Urothelium cell line (cell line): ENCODE results near the gene LRRC27.
"Not testable (repeated sequence)": the region's sequence is repeated elsewhere in the genome, so short reads cannot be mapped to it uniquely, and the experiment has no call there.

ENCODE experiments used
- DNase-seq: peaks from one replicate; pipeline ENCODE4 v3.0.0; 2011; ENCODE audit warnings: low spot score, mixed read lengths
- FAIRE-seq: peaks from 2 replicates; lab custom pipeline; 2011; peaks lifted over from hg19 to GRCh38; lab: Jason Lieb, UNC

LRRC27 gene

GRCh38 chr10:132336064-132336746 lies 4.2 kb downstream of the LRRC27 start:
- FAIRE-seq (no peak), DNase-seq (no peak)

- no peak for FAIRE-seq
- DNase-seq = no peak
Measured at GRCh38 chr10:132336919-132337407, 5.0 kb downstream of the LRRC27 start.

GRCh38 chr10:132337854-132338253 lies 5.9 kb downstream of the LRRC27 start:
- FAIRE-seq, DNase-seq: not testable (repeated sequence)

DNA sequence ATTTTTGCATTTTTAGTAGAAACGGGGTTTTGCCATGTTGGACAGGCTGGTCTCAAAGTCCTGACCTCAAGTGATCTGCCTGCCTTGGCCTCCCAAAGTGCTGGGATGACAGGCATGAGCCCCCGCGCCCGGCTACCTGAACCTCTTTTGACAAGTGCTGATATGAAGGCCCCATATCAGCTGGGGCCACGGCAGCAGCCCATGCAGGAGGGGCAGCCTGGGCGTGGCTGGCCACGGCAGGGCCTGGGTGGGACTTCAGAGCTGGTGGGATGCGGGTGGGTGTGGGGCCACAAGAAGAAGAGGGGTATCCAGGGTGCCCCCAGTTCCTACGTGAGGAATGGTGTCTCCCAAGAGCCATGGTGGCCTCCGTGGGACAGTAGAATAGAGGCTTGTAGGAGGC lies 6.9 kb downstream of the LRRC27 start:
- DNase-seq = no peak
- no peak for FAIRE-seq

GRCh38 chr10:132339276-132339675 lies 7.3 kb downstream of the LRRC27 start:
- no peak for DNase-seq
- FAIRE-seq = no peak

DNA sequence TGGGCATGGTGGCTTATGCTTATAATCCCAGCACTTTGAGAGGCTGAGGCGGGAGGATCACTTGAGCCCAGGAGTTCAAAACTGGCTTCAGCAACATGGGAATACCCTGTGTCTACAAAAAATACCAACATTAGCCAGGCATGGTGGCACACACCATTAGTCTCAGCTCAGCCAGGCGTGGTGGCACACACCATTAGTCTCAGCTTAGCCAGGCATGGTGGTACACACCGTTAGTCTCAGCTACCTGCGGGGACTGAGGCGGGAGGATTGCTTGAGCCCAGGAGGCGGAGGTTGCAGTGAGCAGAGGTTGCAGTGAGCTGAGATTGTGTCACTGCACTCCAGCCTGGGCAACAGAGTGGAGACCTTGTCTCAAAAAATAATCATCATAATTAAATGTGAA lies 9.0 kb downstream of the LRRC27 start:
- DNase-seq = no peak
- FAIRE-seq = no peak

GRCh38 chr10:132341781-132342180 lies 9.8 kb downstream of the LRRC27 start:
- no peak for FAIRE-seq
- DNase-seq = no peak

GRCh38 chr10:132342553-132342952 lies 10.6 kb downstream of the LRRC27 start:
- DNase-seq = no peak
- FAIRE-seq = no peak

DNA sequence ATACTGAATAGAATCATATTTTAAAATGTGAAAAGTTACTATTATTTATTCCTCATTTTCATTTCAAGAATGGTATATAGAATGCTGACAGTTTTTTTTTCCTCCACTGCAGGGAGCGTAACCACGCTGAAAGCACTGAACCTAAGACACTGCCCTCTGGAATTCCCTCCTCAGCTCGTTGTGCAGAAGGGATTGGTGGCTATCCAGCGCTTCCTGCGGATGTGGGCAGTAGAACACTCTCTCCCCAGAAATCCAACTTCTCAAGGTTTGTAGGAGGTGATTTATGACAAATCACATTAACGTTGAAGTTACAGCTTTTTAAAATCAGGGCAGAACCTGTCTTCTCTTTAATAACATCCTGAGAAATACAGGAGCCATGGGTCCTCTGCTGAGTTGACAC lies 12.4 kb downstream of the LRRC27 start:
- FAIRE-seq = no peak

GRCh38 chr10:132345345-132345744 lies 13.4 kb downstream of the LRRC27 start:
- DNase-seq (no peak), FAIRE-seq (no peak)

More for the DNA sequence above, 12.4 kb downstream of the LRRC27 start:
- DNase-seq = no peak

DNA sequence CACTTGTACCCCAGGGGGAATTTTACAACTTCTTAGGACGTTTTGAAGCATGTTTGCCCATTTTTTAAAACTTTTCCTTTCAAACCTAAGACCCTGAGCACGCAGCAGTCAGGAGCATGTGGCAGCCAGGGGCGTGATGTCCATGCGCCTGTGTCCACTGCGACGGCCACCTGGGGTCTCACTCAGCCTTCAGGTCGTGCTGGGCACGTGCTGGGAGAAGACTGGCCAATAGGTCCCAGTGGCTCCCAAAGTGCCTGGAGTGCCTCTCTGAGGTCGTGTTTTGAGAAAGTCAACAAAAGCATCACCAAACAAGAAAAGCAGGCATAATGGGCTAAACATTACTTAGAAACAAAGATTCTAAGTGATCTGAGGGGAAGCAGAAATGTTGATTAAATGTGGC lies 14.8 kb downstream of the LRRC27 start:
- no peak for DNase-seq
- FAIRE-seq = no peak

DNA sequence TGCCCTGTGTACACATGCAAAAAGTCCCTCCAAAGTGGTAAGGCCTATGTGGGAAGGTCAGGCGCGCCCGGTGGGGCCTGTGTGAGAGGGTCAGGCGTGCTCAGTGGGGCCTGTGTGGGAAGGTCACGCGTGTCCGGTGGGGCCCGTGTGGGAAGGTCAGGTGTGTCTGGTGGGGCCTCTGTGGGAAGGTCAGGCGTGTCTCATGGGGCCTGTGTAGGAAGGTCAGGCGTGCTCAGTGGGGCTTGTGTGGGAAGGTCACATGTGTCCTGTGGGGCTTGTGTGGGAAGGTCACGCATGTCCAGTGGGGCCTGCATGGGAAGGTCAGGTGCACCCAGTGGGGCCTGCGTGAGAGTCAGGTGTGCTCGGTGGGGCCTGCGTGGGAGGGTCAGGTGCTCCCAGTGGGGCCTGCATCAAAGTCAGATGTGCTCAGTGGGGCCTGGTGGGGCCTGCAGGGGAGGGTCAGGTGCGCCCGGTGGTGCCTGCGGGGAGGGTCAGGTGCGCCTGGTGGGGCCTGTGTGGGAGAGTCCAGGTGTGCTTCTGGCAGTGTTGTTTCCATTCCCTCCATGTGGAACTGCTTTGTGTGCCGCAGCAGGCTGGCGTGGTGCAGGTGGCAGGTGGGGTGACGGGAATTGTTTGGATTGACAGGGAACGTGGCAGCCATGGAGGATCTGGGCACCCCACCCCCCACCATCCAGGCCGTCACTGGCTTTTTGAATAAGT lies 15.4 kb downstream of the LRRC27 start:
- no peak for FAIRE-seq
- no peak for DNase-seq

GRCh38 chr10:132347931-132348267 lies 15.9 kb downstream of the LRRC27 start:
- DNase-seq = no peak
- no peak for FAIRE-seq

GRCh38 chr10:132349766-132350165 lies 17.8 kb downstream of the LRRC27 start:
- DNase-seq = no peak
- no peak for FAIRE-seq

DNA sequence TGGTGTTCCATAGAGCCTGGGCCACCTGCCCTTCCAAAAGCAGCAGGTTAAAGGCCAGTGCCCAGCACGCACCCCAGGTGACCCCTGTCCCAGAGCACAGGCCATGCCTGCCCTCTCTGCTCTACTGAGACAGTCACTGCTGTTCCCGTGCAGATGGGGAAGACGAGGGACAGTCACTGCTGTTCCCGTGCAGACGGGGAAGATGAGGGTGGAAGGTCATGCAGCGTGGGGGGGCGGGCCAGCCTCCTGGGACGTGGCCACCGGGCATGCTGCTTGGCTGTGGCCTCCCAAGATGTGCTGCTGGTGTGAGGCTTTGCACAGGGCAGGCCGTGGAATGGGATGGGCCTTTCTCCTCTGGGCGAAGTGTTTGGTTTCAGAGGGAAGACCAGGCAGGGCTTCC lies 18.4 kb downstream of the LRRC27 start:
- DNase-seq (no peak), FAIRE-seq (no peak)

- FAIRE-seq (no peak), DNase-seq (no peak)
Measured at GRCh38 chr10:132350946-132351345, 19.0 kb downstream of the LRRC27 start.

DNA sequence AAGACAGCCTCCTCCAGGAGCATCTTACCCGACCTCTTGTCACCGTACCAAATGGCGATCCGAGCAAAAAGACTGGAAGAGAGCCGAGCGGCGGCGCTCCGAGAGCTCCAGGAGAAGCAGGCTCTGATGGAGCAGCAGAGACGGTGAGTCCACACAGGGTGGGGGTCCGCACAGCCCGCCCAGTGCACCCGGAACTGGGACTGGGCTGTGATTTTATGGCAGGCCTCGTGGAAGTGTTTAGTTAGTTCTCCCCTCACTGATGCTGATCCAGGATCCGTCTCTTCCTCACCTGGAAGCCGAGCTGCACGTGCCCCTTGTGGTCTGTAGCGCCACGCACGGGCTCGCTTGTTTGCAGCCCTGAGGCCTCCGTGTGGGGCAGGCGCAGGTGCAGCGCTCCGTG lies 19.6 kb downstream of the LRRC27 start:
- DNase-seq = no peak
- FAIRE-seq = no peak

- DNase-seq = peak; percentile 68
- FAIRE-seq = not testable (repeated sequence)
Measured at GRCh38 chr10:132352462-132353308, 20.7 kb downstream of the LRRC27 start.

GRCh38 chr10:132353456-132354355 lies 21.7 kb downstream of the LRRC27 start:
- no peak for FAIRE-seq
- no peak for DNase-seq

GRCh38 chr10:132354356-132355094 lies 22.5 kb downstream of the LRRC27 start:
- DNase-seq = no peak
- no peak for FAIRE-seq
